Endothelial cell of umbilical vein (primary cell): ENCODE measurements around the gene SEMA4G. TPM values are rescaled to one million over a fixed set of nuclear protein-coding genes. Genes with fewer than 3 reads are reported as not detected.

Experiments
- BruUV-seq: library from RNA; stranded (reverse); fragments of 400-500 nt; replicated peaks from 2 replicates; lab custom pipeline; 2021; lab: Mats Ljungman, UMichigan
- CTCF ChIA-PET: fragments of 300-600, 350-600 bp; sonication (Branson Sonifier 250); formaldehyde crosslinking; loops from one replicate; lab custom pipeline; 2021; ENCODE audit warnings: antibody characterized with exemption, inconsistent platforms; lab: Charles Lee
- POLR2A ChIA-PET: fragments of 300-600, 350-600 bp; sonication (Branson Sonifier 250); formaldehyde crosslinking; loops from one replicate; lab custom pipeline; 2021; ENCODE audit warnings: antibody characterized with exemption, inconsistent platforms; lab: Charles Lee
- DNase-seq: peaks from one replicate; pipeline ENCODE4 v3.0.0-alpha.2; 2011; ENCODE audit warnings: low read depth, low spot score
- FAIRE-seq: peaks from 2 replicates; lab custom pipeline; 2011; peaks lifted over from hg19 to GRCh38; lab: Jason Lieb, UNC
- H2AFZ ChIP-seq: 2 replicates; pipeline ENCODE4 v1.6.0; 2012; ENCODE audit warnings: low read depth, low read length, control low read depth, inconsistent platforms
- H3K27ac ChIP-seq: 2 replicates; pipeline ENCODE4 v1.5.1; 2011; ENCODE audit warnings: low read depth, mild to moderate bottlenecking, control low read depth, low read length, moderate library complexity; ENCODE audit not compliant: insufficient read depth
- H3K27me3 ChIP-seq, 2 experiments: 2 replicates each; pipeline versions ENCODE4 v1.6.0 to v1.6.1; 2011; ENCODE audit warnings: low read length in 2 of 2, mixed read lengths in 1 of 2; ENCODE audit not compliant: control insufficient read depth in 2 of 2, insufficient read depth in 2 of 2
- H3K36me3 ChIP-seq, 2 experiments: 2 replicates in 1 of 2; 3 replicates in 1 of 2; pipeline ENCODE4 v1.5.1; 2011; ENCODE audit warnings: low read length in 2 of 2, mild to moderate bottlenecking in 1 of 2, moderate library complexity in 1 of 2; ENCODE audit not compliant: control insufficient read depth in 2 of 2, insufficient read depth in 2 of 2; ENCODE audit errors: extremely low read depth in 1 of 2
- H3K4me1 ChIP-seq: 3 replicates; pipeline ENCODE4 v1.5.1; 2011; ENCODE audit warnings: mild to moderate bottlenecking, low read length; ENCODE audit not compliant: control insufficient read depth, insufficient read depth; ENCODE audit errors: extremely low read depth
- H3K4me2 ChIP-seq: 2 replicates; pipeline ENCODE4 v1.6.1; 2011; ENCODE audit warnings: low read length, control low read depth, mixed read lengths; ENCODE audit not compliant: insufficient read depth
- H3K4me3 ChIP-seq, 3 experiments: fragments of 200-600 bp in 1 of 3; sonication (generic), shearing (Covaris generic) in 1 of 3; replicated peaks in 1 of 3; 2 replicates each; pipeline ENCODE4 v1.5.1; 2011 to 2016; ENCODE audit warnings: control low read depth in 3 of 3, low read length in 3 of 3, mild to moderate bottlenecking in 2 of 3, inconsistent platforms in 1 of 3, low read depth in 1 of 3, moderate library complexity in 1 of 3; ENCODE audit not compliant: insufficient read depth in 1 of 3
- H3K79me2 ChIP-seq: 2 replicates; pipeline ENCODE4 v1.6.0; 2012; ENCODE audit warnings: low read length, inconsistent platforms; ENCODE audit not compliant: control insufficient read depth, insufficient read depth
- H3K9ac ChIP-seq: replicated peaks from 2 replicates; pipeline ENCODE3; 2011; ENCODE audit warnings: low read length, control low read depth; ENCODE audit not compliant: insufficient read depth; ENCODE audit errors: extremely low read depth
- H3K9me1 ChIP-seq: replicated peaks from 3 replicates; pipeline ENCODE4 v1.6.0; 2011; ENCODE audit warnings: mild to moderate bottlenecking, low read length; ENCODE audit not compliant: control insufficient read depth, insufficient read depth; ENCODE audit errors: extremely low read depth
- H3K9me3 ChIP-seq: replicated peaks from 2 replicates; pipeline ENCODE4 v1.5.1; 2012; ENCODE audit warnings: low read length, inconsistent platforms; ENCODE audit not compliant: control insufficient read depth, insufficient read depth
- H4K20me1 ChIP-seq: replicated peaks from 2 replicates; pipeline ENCODE3; 2011; ENCODE audit warnings: mild to moderate bottlenecking, low read length; ENCODE audit not compliant: control insufficient read depth, insufficient read depth; ENCODE audit errors: extremely low read depth
- EZH2 ChIP-seq: IDR thresholded peaks from 2 replicates; pipeline ENCODE4 v1.6.1; 2012; ENCODE audit warnings: borderline replicate concordance, low read depth, mild to moderate bottlenecking, moderate library complexity, low read length, inconsistent platforms; ENCODE audit not compliant: severe bottlenecking
- FOS ChIP-seq: IDR thresholded peaks from 2 replicates; pipeline ENCODE4 v1.6.1; 2011; ENCODE audit warnings: mild to moderate bottlenecking, low read length, moderate library complexity, borderline replicate concordance; ENCODE audit not compliant: insufficient read depth
- GATA2 ChIP-seq: IDR thresholded peaks from 2 replicates; pipeline ENCODE4 v1.7.0; 2011; ENCODE audit warnings: low read depth, mild to moderate bottlenecking, moderate library complexity, mixed read lengths, low read length; ENCODE audit not compliant: insufficient read length, insufficient read depth
- JUN ChIP-seq: IDR thresholded peaks from 2 replicates; pipeline ENCODE4 v1.6.1; 2011; ENCODE audit warnings: borderline replicate concordance, low read depth; ENCODE audit not compliant: insufficient read length, insufficient read depth
- MYC ChIP-seq: IDR thresholded peaks from one replicate; pipeline ENCODE4 v1.6.1; 2011; ENCODE audit warnings: mild to moderate bottlenecking, low read depth, low read length
- POLR2A ChIP-seq: IDR thresholded peaks from 2 replicates; pipeline ENCODE4 v1.6.1; 2012; ENCODE audit warnings: low read depth, mild to moderate bottlenecking, control low read depth, low read length
- POLR2AphosphoS5 ChIP-seq: IDR thresholded peaks from 2 replicates; pipeline ENCODE4 v1.6.1; 2012; ENCODE audit warnings: low read depth, mild to moderate bottlenecking, control low read depth, low read length, moderate library complexity; ENCODE audit not compliant: insufficient read depth
- dilution Hi-C: fragments of 300-500 bp; cut with MboI; formaldehyde crosslinking; loops from one replicate; pipeline ENCODE4 v1.15.0; 2019; ENCODE audit warnings: low sequenced_read_pairs; ENCODE audit not compliant: extremely low pct_ligation_motif_present
- intact Hi-C: fragments of 100-400 bp; cut with micrococcal nuclease; formaldehyde crosslinking; loops from one replicate; pipeline ENCODE4 v1.10.0; 2022
- polyA plus RNA-seq, 4 experiments: library from polyadenylated mRNA; depleted of rRNA in 3 of 4; stranded (reverse) in 3 of 4; unstranded in 1 of 4; fragments of >200 nt; gene quantifications; 2 replicates each; pipeline versions ENCODE4 v1.2.1 to v1.2.3, GENCODE V29; 2011 to 2012; ENCODE audit warnings: missing spikeins in 1 of 4
- total RNA-seq: library from RNA; stranded (reverse); gene quantifications from 2 replicates; pipeline ENCODE4 v1.2.3, GENCODE V29; 2021
- TF ChIP-seq, protein P1 (sequence below): IDR thresholded peaks from 2 replicates; pipeline ENCODE4 v1.6.1; 2011; ENCODE audit not compliant: insufficient read depth, insufficient read length
- TF ChIP-seq, protein P2 (sequence below), 2 donors: IDR thresholded peaks; 1 replicate in 1 of 2; 2 replicates in 1 of 2; pipeline ENCODE4 v1.5.1; 2011; ENCODE audit warnings: low read length in 2 of 2, mild to moderate bottlenecking in 2 of 2, moderate library complexity in 2 of 2, control low read depth in 1 of 2, inconsistent platforms in 1 of 2, low read depth in 1 of 2; ENCODE audit not compliant: insufficient read depth in 1 of 2; ENCODE audit errors: extremely low read depth in 1 of 2

SEMA4G gene
- total and polyA plus RNA-seq, 2 donors (not counting 3 experiments of a cell fraction or from before 2014, with no cell fraction given) = 6.0 to 10.4 TPM

DNA sequence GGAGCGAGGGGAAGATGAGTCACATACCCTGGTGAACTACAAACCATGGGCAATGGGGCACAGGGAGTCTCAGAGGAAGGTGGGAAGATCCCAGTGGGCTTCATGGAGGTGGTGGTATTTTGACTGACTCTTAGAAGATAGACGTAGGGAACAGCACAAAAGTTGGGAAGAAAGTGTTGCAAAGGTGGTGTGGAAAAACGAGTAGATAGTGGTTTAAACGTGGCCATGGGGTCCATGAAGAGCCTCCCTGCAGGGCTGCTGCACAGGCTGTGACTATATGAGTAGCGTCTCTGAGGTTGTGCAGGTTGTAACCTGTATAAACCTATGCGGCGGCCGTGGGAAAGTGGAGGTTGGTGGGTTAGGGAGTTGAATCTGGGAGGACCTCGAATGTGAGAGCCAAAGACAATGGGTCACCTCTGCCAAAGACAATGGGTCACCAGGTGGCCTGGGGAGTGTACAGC is 44.1 kb downstream of the SEMA4G start:
- dilution Hi-C loops = no loop called here

More for the DNA sequence above, 44.1 kb downstream of the SEMA4G start:
- POLR2A ChIA-PET = no interaction called here
- TF ChIP-seq FOS (peak; percentile 51), GATA2 (no peak), POLR2AphosphoS5 (no peak), EZH2 (no peak), MYC (no peak), JUN (peak; percentile 46), POLR2A (no peak)
- TF ChIP-seq, protein P1, sequence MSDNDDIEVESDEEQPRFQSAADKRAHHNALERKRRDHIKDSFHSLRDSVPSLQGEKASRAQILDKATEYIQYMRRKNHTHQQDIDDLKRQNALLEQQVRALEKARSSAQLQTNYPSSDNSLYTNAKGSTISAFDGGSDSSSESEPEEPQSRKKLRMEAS = no peak
- TF ChIP-seq, protein P2, sequence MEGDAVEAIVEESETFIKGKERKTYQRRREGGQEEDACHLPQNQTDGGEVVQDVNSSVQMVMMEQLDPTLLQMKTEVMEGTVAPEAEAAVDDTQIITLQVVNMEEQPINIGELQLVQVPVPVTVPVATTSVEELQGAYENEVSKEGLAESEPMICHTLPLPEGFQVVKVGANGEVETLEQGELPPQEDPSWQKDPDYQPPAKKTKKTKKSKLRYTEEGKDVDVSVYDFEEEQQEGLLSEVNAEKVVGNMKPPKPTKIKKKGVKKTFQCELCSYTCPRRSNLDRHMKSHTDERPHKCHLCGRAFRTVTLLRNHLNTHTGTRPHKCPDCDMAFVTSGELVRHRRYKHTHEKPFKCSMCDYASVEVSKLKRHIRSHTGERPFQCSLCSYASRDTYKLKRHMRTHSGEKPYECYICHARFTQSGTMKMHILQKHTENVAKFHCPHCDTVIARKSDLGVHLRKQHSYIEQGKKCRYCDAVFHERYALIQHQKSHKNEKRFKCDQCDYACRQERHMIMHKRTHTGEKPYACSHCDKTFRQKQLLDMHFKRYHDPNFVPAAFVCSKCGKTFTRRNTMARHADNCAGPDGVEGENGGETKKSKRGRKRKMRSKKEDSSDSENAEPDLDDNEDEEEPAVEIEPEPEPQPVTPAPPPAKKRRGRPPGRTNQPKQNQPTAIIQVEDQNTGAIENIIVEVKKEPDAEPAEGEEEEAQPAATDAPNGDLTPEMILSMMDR (IDR thresholded peaks at IDR 0.05; ENCODE audit: extremely low read depth in 1 of 2, insufficient read depth in 1 of 2, low read depth in 1 of 2, low read length in 2 of 2) = no peak
- no TSS peak for BruUV-seq
- Histone ChIP-seq H3K9me1 (no peaks in the 10 kb centered on the region), H3K79me2 (no peaks in the 10 kb centered on the region), H3K9ac (no peak overlapping the region), H3K4me3 (no peak overlapping the region), H3K4me1 (peaks cover 13% of the 10 kb centered on the region), H3K9me3 (no peaks in the 10 kb centered on the region), H3K36me3 (no peaks in the 10 kb centered on the region), H2AFZ (no peak overlapping the region), H3K27me3 (no peaks in the 10 kb centered on the region), H4K20me1 (no peaks in the 10 kb centered on the region), H3K27ac (peak overlapping the region; percentile 12), H3K4me2 (peak overlapping the region; percentile 13)
- CTCF ChIA-PET = interaction anchor here (1.2 to 7.3 kb wide), 7 partner anchors 18 to 453 kb away, joined by 3 to 254 read pairs (median 5); partner anchors contain the start of genes KAZALD1 and LZTS2
- FAIRE-seq = no peak
- intact Hi-C loops = loop anchor here (1.0 to 10.0 kb wide), 5 partner anchors 15 to 341 kb away; partner anchors contain the start of genes SEMA4G and SLF2
- no peak for DNase-seq
